T-cell (primary cell): Measurements from ENCODE around the gene PACS2. TPM values are rescaled to one million over a fixed set of nuclear protein-coding genes. Genes with fewer than 3 reads are reported as not detected.

ENCODE experiments used
- ATAC-seq, 4 experiments: fragments of 200-7000 bp in 3 of 4; fragments of 150-1000 bp in 1 of 4; cut with Tn5 transposase; replicated peaks in 1 of 4; 1 replicate in 3 of 4; 2 replicates in 1 of 4; pipeline ENCODE4 v1.10.0; 2021; ENCODE audit warnings: moderate library complexity in 3 of 4, mild to moderate bottlenecking in 2 of 4, moderate number of reproducible peaks in 1 of 4
- CTCF ChIA-PET, 2 donors: fragments of 300-600 bp; sonication (Branson Sonifier 250); formaldehyde crosslinking; loops; one replicate each; lab custom pipeline; 2022; ENCODE audit warnings: antibody characterized with exemption in 2 of 2; lab: Charles Lee
- POLR2A ChIA-PET, 2 donors: fragments of 300-600 bp; sonication (Branson Sonifier 250); formaldehyde crosslinking; loops; one replicate each; lab custom pipeline; 2022; ENCODE audit warnings: antibody characterized with exemption in 2 of 2; lab: Charles Lee
- DNase-seq, 35 experiments: peaks; one replicate each; pipeline versions ENCODE4 v3.0.0 to v3.0.0-alpha.2; 2013 to 2023
- H3K27ac ChIP-seq: one replicate; pipeline ENCODE4 v1.5.1; 2013; ENCODE audit warnings: low read length
- H3K27me3 ChIP-seq, 2 experiments: replicated peaks in 1 of 2; 1 replicate in 1 of 2; 2 replicates in 1 of 2; pipeline versions ENCODE4 v1.6.1 to v1.7.0; 2013; ENCODE audit warnings: low read length in 1 of 2, mixed read lengths in 1 of 2; ENCODE audit not compliant: control insufficient read depth in 2 of 2, insufficient read depth in 2 of 2; ENCODE audit errors: extremely low read depth in 1 of 2
- H3K36me3 ChIP-seq, 2 donors: 1 replicate in 1 of 2; 2 replicates in 1 of 2; pipeline versions ENCODE4 v1.6.1 to v1.7.0; 2013; ENCODE audit warnings: low read length in 1 of 2; ENCODE audit not compliant: control insufficient read depth in 2 of 2, insufficient read depth in 1 of 2; ENCODE audit errors: extremely low read depth in 1 of 2
- H3K4me1 ChIP-seq, 2 experiments: 1 replicate in 1 of 2; 2 replicates in 1 of 2; pipeline versions ENCODE4 v1.6.1 to v1.7.0; 2013; ENCODE audit warnings: low read length in 2 of 2, mixed read lengths in 1 of 2; ENCODE audit not compliant: insufficient read depth in 2 of 2, control insufficient read depth in 1 of 2; ENCODE audit errors: extremely low read depth in 1 of 2
- H3K4me3 ChIP-seq, 2 donors: 1 replicate in 1 of 2; 2 replicates in 1 of 2; pipeline versions ENCODE4 v1.5.1 to v1.7.0; 2013; ENCODE audit warnings: mild to moderate bottlenecking in 2 of 2, low read length in 1 of 2, moderate library complexity in 1 of 2; ENCODE audit not compliant: control insufficient read depth in 1 of 2; ENCODE audit errors: extremely low read depth in 1 of 2
- H3K9me3 ChIP-seq: 2 replicates; pipeline ENCODE4 v1.7.0; 2013
- H3K27ac Mint-ChIP-seq, 2 donors: one replicate each; pipeline ENCODE4 v1.8.0; 2020 to 2021; ENCODE audit warnings: mild to moderate bottlenecking in 2 of 2, mixed read lengths in 2 of 2
- H3K27me3 Mint-ChIP-seq, 2 donors: one replicate each; pipeline ENCODE4 v1.8.0; 2021 to 2022; ENCODE audit warnings: mixed read lengths in 2 of 2
- H3K36me3 Mint-ChIP-seq: one replicate; pipeline ENCODE4 v1.8.0; 2021; ENCODE audit warnings: mixed read lengths
- H3K4me1 Mint-ChIP-seq, 3 donors: one replicate each; pipeline ENCODE4 v1.8.0; 2020 to 2022; ENCODE audit warnings: mixed read lengths in 3 of 3, mild to moderate bottlenecking in 1 of 3
- H3K4me3 Mint-ChIP-seq, 3 donors: one replicate each; pipeline ENCODE4 v1.8.0; 2020 to 2022; ENCODE audit warnings: mild to moderate bottlenecking in 3 of 3, mixed read lengths in 3 of 3, moderate library complexity in 3 of 3
- H3K9me3 Mint-ChIP-seq, 3 donors: one replicate each; pipeline ENCODE4 v1.8.0; 2020 to 2022; ENCODE audit warnings: mixed read lengths in 3 of 3
- WGBS: methylation state at CpG from one replicate; pipeline ENCODE4 v1.1.5; 2013; ENCODE audit warnings: missing lambda C conversion rate; ENCODE audit not compliant: insufficient coverage; 5-methylcytosine and 5-hydroxymethylcytosine counted together
- total RNA-seq, 35 experiments: library from RNA in 6 of 35; stranded (reverse) in 6 of 35; fragments of 120-200 nt in 1 of 35; gene quantifications; one replicate each; pipeline versions ENCODE4 v1.2.1 to v1.2.4 and lab custom pipeline; 2013 to 2026

PACS2 gene
- total RNA-seq, 5 donors from 2014 or later (not counting 1 experiment from before 2014, with no cell fraction given), result 70.9 to 86.9 (median 78.0) TPM

DNA sequence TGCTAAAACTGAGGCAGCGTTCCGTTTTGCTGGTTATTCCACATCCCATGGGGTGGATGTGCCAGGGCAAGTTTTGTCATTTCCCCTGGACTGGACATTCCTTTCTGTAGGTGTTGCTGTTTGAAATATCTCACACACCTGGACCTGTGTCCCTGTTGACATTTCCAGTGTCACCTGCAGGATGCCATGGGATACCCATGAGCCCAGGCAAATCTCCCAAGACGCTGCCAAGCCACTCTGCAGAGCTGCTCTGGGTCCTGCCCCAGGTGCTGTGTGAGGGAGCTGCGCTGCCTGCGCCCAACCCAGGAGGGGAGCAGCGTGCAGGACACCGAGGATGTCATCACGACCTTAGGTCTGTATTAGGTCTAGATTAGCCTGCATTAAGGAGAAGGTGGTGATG, 5.2 kb upstream of the PACS2 start:
- no peak overlapping the region for H3K4me3 Mint-ChIP-seq
- H3K9me3 Mint-ChIP-seq, result no peaks in the 10 kb centered on the region
- ATAC-seq, result no peak
- Histone ChIP-seq H3K27me3 (no peaks in the 10 kb centered on the region), H3K36me3 (peaks cover 0 to 4% of the 10 kb centered on the region in 2 donors), H3K9me3 (no peaks in the 10 kb centered on the region), H3K4me3 (no peak overlapping the region), H3K4me1 (peaks cover 0 to 20% of the 10 kb centered on the region in 2 experiments), H3K27ac (no peak overlapping the region)
- H3K4me1 Mint-ChIP-seq, result peaks cover 15 to 18% (median 17%) of the 10 kb centered on the region in 3 donors
- no peaks in the 10 kb centered on the region for H3K27me3 Mint-ChIP-seq
- POLR2A ChIA-PET, result no interaction called here
- 94% methylated on average over 3 of the region's 8 CpGs for WGBS
- H3K36me3 Mint-ChIP-seq, result no peaks in the 10 kb centered on the region
- H3K27ac Mint-ChIP-seq, result no peak overlapping the region
- CTCF ChIA-PET, result interaction anchor here in 1 of 2 donors (0.7 kb wide), 1 partner anchor 8 kb away, joined by 4 read pairs; the partner anchor contains the start of gene BRF1
- no peak for DNase-seq

GRCh38 chr14:105311838-105312237, 2.7 kb upstream of the PACS2 start:
- no peaks in the 10 kb centered on the region for H3K36me3 Mint-ChIP-seq
- no peaks in the 10 kb centered on the region for H3K27me3 Mint-ChIP-seq
- 90% methylated on average over 8 of the region's 12 CpGs for WGBS
- Histone ChIP-seq H3K4me3 (no peak overlapping the region), H3K27me3 (no peaks in the 10 kb centered on the region), H3K36me3 (no peaks in the 10 kb centered on the region), H3K4me1 (peaks cover 0 to 25% of the 10 kb centered on the region in 2 experiments), H3K9me3 (no peaks in the 10 kb centered on the region), H3K27ac (no peak overlapping the region)
- H3K4me3 Mint-ChIP-seq, result no peak overlapping the region
- ChIA-PET CTCF (no interaction called here), POLR2A (no interaction called here)
- peaks cover 14 to 21% (median 18%) of the 10 kb centered on the region in 3 donors for H3K4me1 Mint-ChIP-seq
- no peak for DNase-seq
- no peak overlapping the region for H3K27ac Mint-ChIP-seq
- H3K9me3 Mint-ChIP-seq, result no peaks in the 10 kb centered on the region
- ATAC-seq, result no peak

DNA sequence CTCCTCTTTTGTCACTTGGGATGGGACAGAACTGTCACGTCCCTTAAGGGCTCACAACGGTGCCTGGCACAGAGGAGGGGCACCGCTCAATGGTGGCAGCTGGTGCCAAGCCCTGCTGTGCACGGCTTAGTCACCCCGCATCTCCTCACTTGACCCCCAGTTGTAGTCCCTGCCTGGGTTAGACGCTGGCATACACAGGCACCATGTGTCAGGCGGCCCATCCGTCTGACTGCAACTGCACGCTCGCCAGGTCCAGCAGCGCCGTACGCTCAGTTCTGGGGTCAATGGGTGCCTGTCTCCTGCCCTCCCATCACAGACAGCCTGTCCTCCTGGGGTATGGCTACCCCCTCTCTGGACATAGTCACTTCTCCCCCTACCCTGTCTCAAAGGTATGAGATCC, 1.6 kb upstream of the PACS2 start:
- H3K4me3 Mint-ChIP-seq, result peak overlapping the region; percentile 74 to 80 (median 79)
- no peak for ATAC-seq
- H3K27ac Mint-ChIP-seq, result no peak overlapping the region
- H3K27ac ChIP-seq, result no peak overlapping the region
- no peaks in the 10 kb centered on the region for H3K9me3 Mint-ChIP-seq
- no peaks in the 10 kb centered on the region for H3K36me3 ChIP-seq
- H3K27me3 ChIP-seq, result no peaks in the 10 kb centered on the region
- POLR2A ChIA-PET, result no interaction called here
- H3K4me3 ChIP-seq, result no peak overlapping the region
- peaks cover 0 to 28% of the 10 kb centered on the region in 2 experiments for H3K4me1 ChIP-seq
- CTCF ChIA-PET, result interaction anchor here in 1 of 2 donors (0.6 kb wide), 1 partner anchor 8 kb away, joined by 3 read pairs; no protein-coding TSS in a partner anchor
- no peaks in the 10 kb centered on the region for H3K36me3 Mint-ChIP-seq
- no peaks in the 10 kb centered on the region for H3K27me3 Mint-ChIP-seq
- WGBS, result 96% methylated on average over 12 of the region's 13 CpGs
- no peaks in the 10 kb centered on the region for H3K9me3 ChIP-seq
- no peak for DNase-seq
- H3K4me1 Mint-ChIP-seq, result peaks cover 14 to 26% (median 18%) of the 10 kb centered on the region in 3 donors

- H3K27ac ChIP-seq, result peak overlapping the region; percentile 62
- Mint-ChIP-seq H3K4me3 (peak overlapping the region; percentile 74 to 80 (median 79)), H3K36me3 (no peaks in the 10 kb centered on the region), H3K27ac (peak overlapping the region; percentile 86 to 91), H3K4me1 (peaks cover 14 to 26% (median 18%) of the 10 kb centered on the region in 3 donors), H3K27me3 (no peaks in the 10 kb centered on the region), H3K9me3 (no peaks in the 10 kb centered on the region)
- POLR2A ChIA-PET, result interaction anchor here (0.6 to 1.6 kb wide), 4 partner anchors 13 to 248 kb away, joined by 3 to 6 read pairs (median 4); partner anchors contain the start of gene BRF1 (in 1 of the 2)
- DNase-seq (peak in 5 of 35 experiments; percentile 16 to 32 (median 22)), ATAC-seq (peak; percentile 14 to 36 (median 30))
- CTCF ChIA-PET, result interaction anchor here in 1 of 2 donors (1.8 kb wide), 1 partner anchor 13 kb away, joined by 8 read pairs; the partner anchor contains the start of gene BRF1
- H3K27me3 ChIP-seq, result no peaks in the 10 kb centered on the region
- no peaks in the 10 kb centered on the region for H3K36me3 ChIP-seq
- H3K4me1 ChIP-seq, result peaks cover 0 to 28% of the 10 kb centered on the region in 2 experiments
- peak overlapping the region; percentile 40 to 45 for H3K4me3 ChIP-seq
- 25% methylated on average over 44 of the region's 48 CpGs for WGBS
- H3K9me3 ChIP-seq, result no peaks in the 10 kb centered on the region
Observed at GRCh38 chr14:105313381-105314286, 914 bp upstream of the PACS2 start.

- Mint-ChIP-seq H3K9me3 (no peaks in the 10 kb centered on the region), H3K27ac (peak overlapping the region; percentile 63 to 71), H3K27me3 (no peaks in the 10 kb centered on the region), H3K4me1 (peaks cover 14 to 28% (median 18%) of the 10 kb centered on the region in 3 donors), H3K4me3 (peak overlapping the region; percentile 84 to 93 (median 86)), H3K36me3 (no peaks in the 10 kb centered on the region)
- no peak overlapping the region for H3K27ac ChIP-seq
- peaks cover 0 to 28% of the 10 kb centered on the region in 2 experiments for H3K4me1 ChIP-seq
- H3K4me3 ChIP-seq, result peak overlapping the region; percentile 51 to 66
- ATAC-seq (peak; percentile 29 to 58 (median 50)), DNase-seq (peak; percentile 33 to 72 (median 54))
- POLR2A ChIA-PET, result interaction anchor here in 1 of 2 donors (1.6 kb wide), 1 partner anchor 14 kb away, joined by 6 read pairs; the partner anchor contains the start of gene BRF1
- CTCF ChIA-PET, result interaction anchor here in 1 of 2 donors (0.5 to 1.8 kb wide), 2 partner anchors 14 to 328 kb away, joined by 5 to 8 read pairs; partner anchors contain the start of gene BRF1
- H3K36me3 ChIP-seq, result no peaks in the 10 kb centered on the region
- H3K9me3 ChIP-seq, result no peaks in the 10 kb centered on the region
- no peaks in the 10 kb centered on the region for H3K27me3 ChIP-seq
- WGBS, result 3% methylated on average over 49 of the region's 54 CpGs
Observed at GRCh38 chr14:105315211-105315721, 718 bp downstream of the PACS2 start.

DNA sequence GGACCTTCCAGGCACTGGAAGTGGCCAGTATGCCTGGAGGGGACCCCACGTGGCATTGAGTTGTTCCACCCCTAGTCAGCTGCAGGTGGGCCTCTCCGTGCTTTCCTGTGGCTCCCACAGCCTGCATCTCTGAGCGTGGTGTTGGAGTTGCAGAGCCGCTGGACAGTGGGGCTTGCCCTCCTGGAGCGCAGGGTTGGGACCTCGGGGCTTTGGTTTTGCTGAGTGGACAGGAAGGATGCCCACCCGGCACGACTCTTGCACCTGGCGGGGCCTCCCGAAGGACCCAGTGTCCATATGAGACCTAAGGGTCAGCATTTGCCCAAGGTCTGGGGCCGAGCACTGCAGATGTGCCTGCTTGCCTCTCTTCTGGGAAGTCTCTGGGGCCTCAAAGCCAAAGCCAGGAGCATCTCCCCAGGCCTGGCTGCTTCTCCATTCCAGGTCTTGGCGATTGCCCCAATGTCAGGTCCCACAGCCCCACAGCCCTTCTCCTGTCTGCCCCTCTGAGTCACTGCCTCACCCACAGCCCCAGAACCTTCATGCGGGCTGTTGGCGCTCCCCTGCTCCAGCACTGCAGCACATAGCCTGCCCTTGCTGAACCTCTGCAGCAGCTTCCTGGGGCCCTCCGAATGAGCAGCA, 1.5 kb downstream of the PACS2 start:
- POLR2A ChIA-PET, result no interaction called here

More for the DNA sequence above, 1.5 kb downstream of the PACS2 start:
- Histone ChIP-seq H3K4me1 (peaks cover 0 to 28% of the 10 kb centered on the region in 2 experiments), H3K27me3 (no peaks in the 10 kb centered on the region), H3K36me3 (no peaks in the 10 kb centered on the region), H3K27ac (no peak overlapping the region), H3K9me3 (no peaks in the 10 kb centered on the region), H3K4me3 (peak overlapping the region; percentile 2 to 51)
- H3K36me3 Mint-ChIP-seq, result no peaks in the 10 kb centered on the region
- no peaks in the 10 kb centered on the region for H3K27me3 Mint-ChIP-seq
- peaks cover 14 to 28% (median 20%) of the 10 kb centered on the region in 3 donors for H3K4me1 Mint-ChIP-seq
- H3K27ac Mint-ChIP-seq, result peak overlapping the region; percentile 63 to 71
- ATAC-seq (no peak), DNase-seq (no peak)
- H3K9me3 Mint-ChIP-seq, result no peaks in the 10 kb centered on the region
- CTCF ChIA-PET, result no interaction called here
- H3K4me3 Mint-ChIP-seq, result peak overlapping the region; percentile 84 to 93 (median 86)
- 80% methylated on average over 13 of the region's 15 CpGs for WGBS
